Measurements from ENCODE around the gene OPN1MW2. TPM values are rescaled to one million over a fixed set of nuclear protein-coding genes. Genes with fewer than 3 reads are reported as not detected.
"Not testable (repeated sequence)": the region's sequence is repeated elsewhere in the genome, so short reads cannot be mapped to it uniquely, and the experiment has no call there.

Gene OPN1MW2
- total RNA-seq, 1 experiment from 2014 or later = not detected

GRCh38 chrX:154269245-154269644, 49.7 kb downstream of the OPN1MW2 start:
- DNase-seq (ENCODE audit: low spot score) = not testable (repeated sequence)

Other genes with a start within 250 kb of the OPN1MW2 start
- 19.4 and 23.5 TPM in 2 replicates for gene HCFC1, start 247.9 kb upstream of the OPN1MW2 start, total RNA-seq (2014; rRNA removed; shearing (Covaris generic))
- 2.2 and 2.7 TPM in 2 replicates for gene TMEM187, start 247.0 kb upstream of the OPN1MW2 start, total RNA-seq (2014; rRNA removed; shearing (Covaris generic))
- gene IRAK1, start 199.9 kb upstream of the OPN1MW2 start, total RNA-seq (2014; rRNA removed; shearing (Covaris generic)) = 50.0 and 58.6 TPM in 2 replicates
- 24.9 and 28.3 TPM in 2 replicates for gene MECP2, start 122.0 kb upstream of the OPN1MW2 start, total RNA-seq (2014; rRNA removed; shearing (Covaris generic))
- gene OPN1LW, start 75.5 kb upstream of the OPN1MW2 start, total RNA-seq (2014; rRNA removed; shearing (Covaris generic)) = not detected in 2 replicates
- gene OPN1MW, start 37.2 kb upstream of the OPN1MW2 start, total RNA-seq (2014; rRNA removed; shearing (Covaris generic)) = not detected in 2 replicates
- not detected in 2 replicates for gene OPN1MW3, start 37.8 kb downstream of the OPN1MW2 start, total RNA-seq (2014; rRNA removed; shearing (Covaris generic))
- not detected in 2 replicates for gene TEX28, start 75.4 kb downstream of the OPN1MW2 start, total RNA-seq (2014; rRNA removed; shearing (Covaris generic))
- 2.1 TPM in 1 of 2 replicates, not detected in the other for gene TKTL1, start 76.0 kb downstream of the OPN1MW2 start, total RNA-seq (2014; rRNA removed; shearing (Covaris generic))
- gene FLNA, start 154.9 kb downstream of the OPN1MW2 start, total RNA-seq (2014; rRNA removed; shearing (Covaris generic)) = 409 and 458 TPM in 2 replicates
- 53.3 and 69.3 TPM in 2 replicates for gene EMD, start 159.5 kb downstream of the OPN1MW2 start, total RNA-seq (2014; rRNA removed; shearing (Covaris generic))
- 5,829 and 6,316 TPM in 2 replicates for gene RPL10, start 178.6 kb downstream of the OPN1MW2 start, total RNA-seq (2014; rRNA removed; shearing (Covaris generic))
- gene DNASE1L1, start 189.5 kb downstream of the OPN1MW2 start, total RNA-seq (2014; rRNA removed; shearing (Covaris generic)) = 19.4 and 21.8 TPM in 2 replicates
- 15.1 and 15.3 TPM in 2 replicates for gene TAFAZZIN, start 191.8 kb downstream of the OPN1MW2 start, total RNA-seq (2014; rRNA removed; shearing (Covaris generic))
- 60.2 and 69.2 TPM in 2 replicates for gene ATP6AP1, start 208.9 kb downstream of the OPN1MW2 start, total RNA-seq (2014; rRNA removed; shearing (Covaris generic))
- gene GDI1, start 217.4 kb downstream of the OPN1MW2 start, total RNA-seq (2014; rRNA removed; shearing (Covaris generic)) = 62.2 and 68.0 TPM in 2 replicates
- 52.2 and 63.0 TPM in 2 replicates for gene FAM50A, start 224.4 kb downstream of the OPN1MW2 start, total RNA-seq (2014; rRNA removed; shearing (Covaris generic))
- 1.6 and 1.9 TPM in 2 replicates for gene PLXNA3, start 238.5 kb downstream of the OPN1MW2 start, total RNA-seq (2014; rRNA removed; shearing (Covaris generic))